GM21381 (cell line): ENCODE results near the gene ZNF484.
"Not testable (repeated sequence)": the region's sequence is repeated elsewhere in the genome, so short reads cannot be mapped to it uniquely, and the experiment has no call there.

ENCODE experiments used
- ATAC-seq: cut with Tn5 transposase; IDR thresholded peaks from one replicate; pipeline ENCODE4 v1.9.1; 2021; ENCODE audit warnings: mild to moderate bottlenecking, moderate library complexity; ENCODE audit not compliant: unreplicated experiment

The ZNF484 gene

DNA sequence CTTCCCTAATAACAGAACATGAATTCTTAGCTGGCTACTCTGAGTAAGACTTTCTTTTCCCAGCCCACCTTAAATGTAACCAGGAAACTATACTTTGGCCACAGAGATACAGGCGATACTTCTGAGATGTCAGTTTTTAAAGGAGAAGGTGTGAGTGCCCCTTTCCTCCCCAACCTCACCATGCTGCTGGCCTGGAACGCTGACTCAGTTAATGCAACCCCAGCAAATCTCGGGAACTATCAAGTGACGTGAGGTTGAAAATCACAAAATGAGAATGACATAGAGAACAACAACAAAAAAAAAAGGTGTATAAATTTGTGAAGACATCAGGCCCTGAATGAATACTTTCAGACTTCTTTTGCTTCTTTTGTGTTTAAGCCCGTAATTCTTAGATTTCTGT, 13.7 kb downstream of the ZNF484 start:
- ATAC-seq, result no peak

DNA sequence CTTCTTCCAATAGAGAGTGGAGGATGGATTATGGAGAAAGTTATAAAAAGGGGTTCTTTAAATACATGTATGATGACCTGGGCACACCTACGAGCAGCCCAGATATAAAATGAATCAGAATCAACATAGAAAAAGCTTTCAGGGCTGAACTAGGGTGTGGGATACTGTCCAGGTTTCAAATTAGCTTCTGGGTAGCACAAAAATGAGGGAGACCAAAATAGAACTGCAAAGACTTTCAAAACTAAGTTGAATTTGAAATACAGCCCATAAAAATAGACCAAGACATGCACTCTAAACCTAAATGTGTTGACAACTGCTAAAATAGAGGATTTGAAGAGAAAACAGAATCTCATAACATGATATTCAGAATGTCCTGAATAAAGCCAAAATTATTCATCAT, 17.0 kb downstream of the ZNF484 start:
- ATAC-seq, result no peak

DNA sequence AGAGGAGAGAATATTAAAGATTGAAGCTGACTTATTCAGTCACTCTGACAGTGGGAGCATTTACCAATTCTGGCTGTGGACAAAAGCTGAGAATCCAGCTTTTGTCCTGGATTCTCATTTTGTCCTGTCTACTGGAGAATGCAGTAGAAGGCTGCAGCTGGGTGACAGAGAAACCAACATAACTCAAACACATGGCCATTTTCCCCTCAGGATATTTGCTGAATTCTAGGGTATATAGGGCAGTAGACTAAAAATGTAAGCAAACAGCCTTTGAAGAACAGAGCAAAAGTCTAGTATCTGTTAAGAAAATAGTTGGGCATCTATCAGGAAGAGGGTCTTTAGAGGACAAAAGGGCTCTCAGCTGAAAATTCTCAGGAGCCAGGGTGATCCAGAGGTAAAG, 20.6 kb downstream of the ZNF484 start:
- ATAC-seq, result no peak

DNA sequence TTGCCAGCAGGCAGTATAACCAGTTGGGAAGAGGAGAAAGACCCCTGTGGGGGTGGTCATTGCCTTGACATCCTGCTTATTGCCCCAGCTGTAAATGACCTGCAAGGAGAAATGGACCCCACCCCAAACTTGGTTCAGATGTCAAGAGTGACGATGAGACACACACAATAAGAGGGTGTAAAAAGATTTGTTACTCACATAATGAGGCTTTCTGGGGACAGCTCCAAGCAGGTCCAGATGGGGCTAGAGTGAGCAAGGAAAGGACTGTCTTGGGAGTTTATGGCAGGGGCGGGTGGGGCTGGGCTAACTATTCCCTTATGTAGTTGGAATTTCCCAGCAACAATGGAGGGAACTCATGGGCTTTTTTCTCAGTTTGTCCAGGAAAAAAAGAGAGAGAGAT, 24.1 kb downstream of the ZNF484 start:
- no peak for ATAC-seq

DNA sequence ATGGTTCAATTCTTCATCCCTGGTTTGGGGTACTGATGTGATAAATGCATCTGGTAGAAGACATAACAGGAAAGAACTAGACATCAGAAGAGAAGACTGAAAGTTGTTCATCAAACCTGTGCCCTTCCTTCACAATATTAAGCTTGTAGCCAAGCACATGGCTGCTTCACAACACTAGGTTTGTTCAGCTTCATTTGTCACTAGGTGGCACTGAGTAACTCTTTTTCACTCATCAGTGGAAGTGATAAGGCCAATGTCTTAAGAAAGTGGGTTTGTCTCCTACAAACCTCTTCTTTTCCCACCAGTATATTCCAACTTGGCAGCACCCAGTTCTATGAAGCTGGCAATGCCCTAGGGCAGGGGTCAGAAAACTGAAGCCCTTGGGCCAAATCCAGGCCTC, 26.9 kb downstream of the ZNF484 start:
- no peak for ATAC-seq

DNA sequence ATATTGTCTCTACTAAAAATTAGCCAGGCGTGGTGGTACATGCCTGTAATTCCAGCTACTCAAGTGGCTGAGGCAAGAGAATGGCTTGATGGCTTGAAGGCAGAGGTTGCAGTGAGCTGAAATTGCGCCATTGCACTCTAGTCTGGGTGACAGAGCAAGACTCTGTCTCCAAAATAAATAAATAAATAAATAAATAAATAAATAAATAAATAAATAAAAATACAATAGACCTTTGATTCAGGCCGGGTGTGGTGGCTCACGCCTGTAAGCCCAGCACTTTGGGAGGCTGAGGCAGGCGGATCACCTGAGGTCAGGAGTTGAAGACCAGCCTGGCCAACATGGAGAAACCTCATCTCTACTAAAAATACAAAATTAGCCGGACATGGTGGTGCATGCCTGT, 29.1 kb downstream of the ZNF484 start:
- ATAC-seq, result not testable (repeated sequence)

DNA sequence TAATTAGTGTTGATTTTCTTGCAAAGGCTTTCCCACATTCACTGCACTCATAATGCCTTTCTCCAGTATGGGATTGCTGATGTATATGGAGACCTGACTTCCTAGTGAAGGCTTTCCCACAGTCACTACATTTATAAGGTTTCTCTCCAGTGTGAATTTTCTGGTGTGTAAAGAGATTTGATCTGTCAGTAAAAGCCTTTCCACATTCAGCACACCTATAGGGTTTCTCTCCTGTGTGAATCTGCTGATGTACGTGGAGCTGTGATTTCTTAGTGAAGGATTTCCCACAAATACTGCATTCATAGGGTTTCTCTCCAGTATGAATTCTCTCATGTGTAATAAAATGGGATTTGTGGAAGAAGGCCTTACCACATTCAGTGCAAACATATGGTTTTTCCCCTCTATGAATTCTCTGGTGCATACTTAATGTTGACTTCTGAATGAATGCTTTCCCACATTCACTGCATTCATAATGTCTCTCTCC, 31.1 kb downstream of the ZNF484 start:
- no peak for ATAC-seq

DNA sequence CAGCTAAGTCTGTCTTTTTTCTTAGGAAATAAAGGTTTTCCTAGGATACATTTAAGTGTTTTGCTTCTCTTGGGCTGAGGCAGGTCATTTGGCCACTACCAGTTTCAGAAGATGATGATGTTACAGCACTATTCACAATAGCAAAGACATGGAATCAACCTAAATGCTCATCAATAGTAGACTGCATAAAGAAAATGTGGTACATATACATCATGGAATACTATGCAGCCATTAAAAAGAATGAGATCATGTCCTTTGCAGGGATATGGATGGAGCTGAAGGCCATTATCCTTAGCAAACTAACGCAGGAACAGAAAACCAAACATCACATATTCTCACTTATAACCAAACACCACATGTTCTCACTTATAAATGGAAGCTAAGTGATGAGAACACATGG, 39.4 kb downstream of the ZNF484 start:
- ATAC-seq, result not testable (repeated sequence)

DNA sequence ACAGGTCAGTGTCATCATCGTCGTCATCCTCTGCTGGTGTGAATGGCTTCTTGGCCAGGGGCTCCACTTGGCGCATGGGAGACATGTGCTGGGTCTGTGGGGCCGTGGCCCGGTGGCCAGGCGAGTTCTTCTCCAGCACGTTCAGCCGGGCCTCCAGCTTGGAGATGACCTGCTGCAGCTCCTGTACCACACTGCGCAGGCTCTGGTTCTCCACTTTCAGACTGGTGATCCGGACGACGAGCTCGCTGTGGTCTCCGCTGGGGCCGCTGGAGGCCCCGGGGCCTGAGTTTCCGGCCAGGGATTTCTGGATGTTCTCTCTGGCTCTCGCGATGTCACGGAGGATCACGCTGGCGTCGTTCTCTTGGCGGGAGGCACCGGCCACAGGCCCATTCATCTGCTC, 40.6 kb downstream of the ZNF484 start:
- ATAC-seq, result no peak

DNA sequence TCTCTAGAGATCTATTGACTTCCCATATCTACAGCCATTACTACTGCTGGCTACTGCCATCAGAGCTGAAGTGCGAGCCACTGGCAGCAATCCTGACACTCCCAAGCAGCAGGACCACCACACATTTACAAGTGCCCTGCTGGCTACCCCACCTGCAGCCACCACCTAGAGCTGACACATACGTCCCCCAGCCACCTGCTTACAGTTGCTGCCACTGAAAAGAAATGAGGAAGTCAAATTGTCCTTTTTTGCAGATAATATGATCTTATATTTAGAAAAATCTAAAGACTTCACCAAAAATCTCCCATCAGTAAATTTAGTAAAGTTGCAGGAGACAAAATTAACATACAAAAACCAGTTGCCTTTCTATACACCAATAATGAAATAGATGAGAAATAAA, 48.4 kb downstream of the ZNF484 start:
- ATAC-seq, result no peak

DNA sequence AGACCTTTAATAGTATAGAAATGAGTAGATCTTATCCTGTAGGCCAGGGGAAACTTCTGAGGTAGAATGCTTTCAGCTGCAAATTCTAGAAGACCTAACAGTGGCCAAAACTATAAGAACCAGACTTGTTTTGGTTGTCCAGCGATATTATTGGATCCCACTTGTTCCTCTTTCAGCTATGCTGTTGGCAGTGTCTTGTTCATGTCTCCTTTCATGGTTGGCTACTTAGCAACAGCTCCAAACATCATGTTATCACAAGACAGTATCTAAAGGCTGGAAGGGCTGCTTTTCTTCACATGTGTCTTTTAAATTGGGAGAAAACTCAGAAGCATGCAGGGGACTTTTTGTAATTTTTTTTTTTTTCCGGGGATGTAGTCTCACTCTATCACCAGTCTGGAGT, 52.8 kb downstream of the ZNF484 start:
- not testable (repeated sequence) for ATAC-seq

DNA sequence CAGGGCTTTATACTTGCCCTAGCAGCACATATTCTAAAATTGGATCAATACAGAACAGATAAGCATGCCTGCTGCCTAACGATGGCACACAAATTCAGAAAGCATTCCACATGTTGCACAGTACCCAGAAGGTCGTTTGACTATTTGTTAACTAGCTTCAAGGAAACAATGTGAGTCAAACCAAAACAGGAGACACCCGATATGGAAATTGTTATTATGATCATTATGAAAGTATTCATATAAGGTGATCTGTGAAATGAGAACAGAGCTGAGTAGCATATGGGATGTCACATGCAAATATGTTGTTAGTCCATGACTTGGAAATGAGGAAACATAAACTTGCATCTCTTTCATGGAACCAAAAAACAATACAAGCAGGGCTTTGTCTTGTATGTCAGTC, 56.9 kb downstream of the ZNF484 start:
- no peak for ATAC-seq

DNA sequence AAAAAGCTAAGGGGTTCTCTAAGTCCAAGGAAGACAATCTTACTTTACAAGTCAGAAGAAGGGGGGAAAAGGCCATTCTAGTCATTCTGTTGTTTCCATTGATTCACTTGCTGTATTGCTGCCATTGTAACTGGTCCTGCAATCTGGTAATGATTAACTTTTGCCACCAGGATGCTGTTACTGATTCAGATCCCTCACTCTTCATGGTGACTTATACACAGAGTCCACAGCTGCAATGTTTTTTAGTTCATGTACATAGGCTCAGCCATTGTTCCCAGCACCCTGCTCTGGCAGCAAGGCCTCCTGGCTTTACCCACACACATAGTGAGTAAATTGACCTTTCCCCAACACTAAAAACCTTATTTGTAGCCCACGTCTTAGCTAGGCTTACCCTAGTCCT, 57.9 kb downstream of the ZNF484 start:
- not testable (repeated sequence) for ATAC-seq

DNA sequence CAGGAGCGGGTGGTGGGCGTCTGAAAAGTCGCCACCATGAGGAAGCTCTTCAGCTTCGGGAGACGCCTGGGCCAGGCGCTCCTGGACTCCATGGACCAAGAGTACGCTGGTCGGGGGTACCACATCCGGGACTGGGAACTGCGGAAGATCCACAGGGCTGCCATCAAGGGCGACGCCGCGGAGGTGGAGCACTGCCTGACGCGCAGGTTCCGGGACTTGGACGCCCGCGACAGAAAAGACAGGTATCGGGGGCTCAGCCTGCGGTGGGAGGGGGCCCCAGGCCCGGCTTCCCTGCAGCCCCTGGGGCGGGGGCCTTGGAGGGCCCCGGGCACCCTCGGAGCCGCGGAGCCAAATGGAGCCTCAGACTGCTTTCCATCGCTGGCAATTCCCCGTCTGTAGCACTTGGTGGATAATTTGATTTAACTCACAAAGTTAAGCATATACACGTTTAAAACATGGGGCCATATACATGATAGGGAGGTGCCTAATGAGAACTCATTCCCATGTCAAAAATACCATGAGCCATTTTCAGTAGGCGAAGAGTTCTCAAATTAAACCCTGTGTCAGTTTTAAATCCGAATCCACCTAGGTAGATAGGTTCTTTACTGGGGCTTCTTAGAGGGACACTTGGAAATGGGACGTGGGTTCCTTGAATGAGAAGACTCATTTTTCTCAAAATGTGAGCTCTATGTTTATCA, 68.1 kb downstream of the ZNF484 start:
- not testable (repeated sequence) for ATAC-seq

DNA sequence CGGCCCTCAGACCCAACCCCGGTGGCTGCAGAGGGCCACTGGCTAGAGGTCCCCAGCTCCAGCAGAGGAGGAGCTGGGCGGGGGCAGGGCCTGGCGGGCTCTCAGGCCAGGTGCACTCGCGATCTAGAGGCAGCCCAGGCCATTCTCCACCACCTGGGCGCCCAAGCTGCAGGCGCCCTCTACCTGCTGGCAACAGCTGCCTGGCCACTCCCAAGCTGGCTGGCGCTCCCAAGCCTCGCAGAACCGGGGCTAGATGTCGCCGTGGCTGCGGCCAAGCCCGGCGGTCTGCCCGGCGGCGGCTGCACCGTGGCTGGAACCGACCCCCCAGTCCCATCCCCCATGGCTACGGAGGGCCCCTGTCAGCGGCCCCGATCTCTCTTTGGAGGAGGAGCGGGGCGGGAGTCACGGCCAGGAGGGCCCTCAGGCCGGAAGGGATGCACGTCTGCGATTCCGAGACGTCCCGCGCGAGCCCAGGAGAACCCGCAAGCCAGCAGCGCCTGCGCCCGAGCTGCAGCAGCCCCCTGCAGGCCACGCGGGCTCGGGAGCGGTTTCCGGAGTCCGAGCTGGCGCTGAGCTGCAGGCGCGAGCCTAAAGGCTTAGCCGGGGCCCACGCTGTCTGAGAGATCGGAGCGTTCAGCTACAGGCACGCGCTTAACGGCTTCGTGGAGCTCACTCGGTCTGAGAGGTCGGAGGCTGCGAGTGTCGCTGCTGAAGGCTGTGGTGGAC, 68.9 kb downstream of the ZNF484 start:
- ATAC-seq, result no peak

DNA sequence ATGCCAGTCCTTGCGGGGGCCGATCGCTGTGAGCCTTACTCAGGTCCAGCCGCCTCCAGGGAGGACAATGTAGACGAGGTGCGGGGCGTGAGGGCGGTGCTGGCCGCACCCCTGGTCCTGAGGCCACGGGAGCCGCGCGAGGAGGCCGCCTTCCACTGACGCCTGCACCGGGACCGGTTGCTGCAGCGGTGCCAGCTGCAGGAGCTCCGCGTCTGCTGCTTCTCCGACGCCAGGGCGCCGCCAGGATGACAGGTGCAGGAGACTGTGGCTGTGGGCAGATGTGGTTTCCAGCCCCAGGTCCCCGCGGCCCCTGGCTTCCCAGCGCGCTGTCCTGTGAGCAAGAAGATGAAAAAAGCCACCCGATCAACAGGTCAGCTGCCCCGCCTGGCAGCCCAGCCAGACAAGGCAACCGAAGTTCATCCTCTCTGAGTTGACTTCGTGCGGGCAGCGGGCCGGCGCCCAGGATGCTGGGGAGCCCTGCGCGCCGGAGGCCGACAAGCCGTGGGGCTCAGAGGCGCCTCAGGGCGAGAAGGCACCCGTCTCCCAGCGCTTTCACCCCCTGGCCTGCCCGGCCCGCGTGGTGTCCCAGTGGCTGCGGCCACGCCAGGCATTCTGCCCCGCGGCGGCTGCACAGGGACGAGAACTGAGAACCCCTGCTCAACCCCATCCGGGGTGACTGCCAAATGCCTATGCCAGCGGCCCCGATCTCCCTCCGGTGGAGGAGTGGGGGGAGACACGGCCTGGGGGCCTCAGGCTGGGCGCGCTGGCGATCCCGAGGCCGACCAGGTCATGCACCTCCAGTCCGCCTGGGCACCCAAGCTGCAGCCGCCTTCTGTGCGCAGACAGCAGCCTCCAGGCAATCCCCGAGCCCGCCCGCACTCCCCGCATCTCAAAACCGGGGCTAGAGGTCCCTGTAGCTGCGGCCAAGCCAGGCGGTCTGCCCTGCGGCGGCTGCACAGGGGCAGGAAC, 69.8 kb downstream of the ZNF484 start:
- no peak for ATAC-seq

DNA sequence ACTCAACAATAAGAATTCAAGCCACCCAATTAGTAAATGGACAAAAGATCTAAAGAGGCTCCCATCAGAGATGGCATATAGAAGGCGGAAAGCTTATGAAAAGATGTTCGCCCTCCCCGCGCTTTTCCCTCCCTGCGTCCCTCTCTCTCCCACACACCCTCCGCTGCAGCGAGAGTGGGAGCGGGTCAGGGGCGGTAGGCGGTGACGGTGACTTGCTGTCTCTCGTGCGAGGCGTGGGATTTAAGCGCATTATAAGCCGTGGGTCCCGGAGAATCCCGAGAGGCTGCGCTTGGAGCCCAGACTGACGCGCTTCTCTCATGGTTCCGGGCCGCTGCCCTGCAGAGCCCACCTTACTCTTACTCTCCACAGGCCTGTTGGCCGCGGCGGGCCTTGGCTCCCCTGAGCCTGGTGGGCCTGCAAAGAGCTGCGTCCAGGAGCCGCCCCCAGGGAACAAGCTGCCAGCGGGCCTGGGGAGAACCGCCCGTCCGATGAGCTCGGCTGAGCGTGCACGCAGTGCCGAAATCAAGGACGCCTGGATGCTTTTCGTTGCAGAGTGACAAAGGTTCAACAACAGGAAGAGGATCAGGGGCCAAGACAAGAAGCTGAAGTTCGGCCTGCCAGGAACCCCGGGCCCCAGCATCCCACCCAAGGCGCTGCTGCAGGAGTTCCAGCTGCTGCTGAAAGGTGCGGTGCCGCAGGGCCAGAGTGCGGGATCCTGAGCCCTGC, 70.6 kb downstream of the ZNF484 start:
- no peak for ATAC-seq

DNA sequence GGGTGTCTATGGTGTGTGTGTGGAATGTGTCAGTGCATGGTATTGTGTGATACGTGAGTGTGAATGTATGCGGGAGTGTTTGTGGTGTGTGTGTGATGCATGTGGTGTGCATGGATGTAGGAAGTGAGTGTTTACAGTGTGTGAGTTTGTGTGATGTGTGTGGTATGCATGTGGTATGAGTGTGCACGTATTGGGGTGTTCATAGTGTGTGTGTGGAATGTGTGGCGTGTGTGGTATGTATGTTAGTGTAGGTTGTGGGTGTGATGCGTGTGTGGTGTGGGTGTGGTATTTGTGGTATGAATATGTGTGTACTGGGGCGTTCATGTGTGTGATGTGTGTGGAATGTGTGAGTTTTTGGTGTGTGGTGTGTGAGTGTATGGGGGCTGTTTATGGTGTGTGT, 73.1 kb downstream of the ZNF484 start:
- ATAC-seq, result no peak

DNA sequence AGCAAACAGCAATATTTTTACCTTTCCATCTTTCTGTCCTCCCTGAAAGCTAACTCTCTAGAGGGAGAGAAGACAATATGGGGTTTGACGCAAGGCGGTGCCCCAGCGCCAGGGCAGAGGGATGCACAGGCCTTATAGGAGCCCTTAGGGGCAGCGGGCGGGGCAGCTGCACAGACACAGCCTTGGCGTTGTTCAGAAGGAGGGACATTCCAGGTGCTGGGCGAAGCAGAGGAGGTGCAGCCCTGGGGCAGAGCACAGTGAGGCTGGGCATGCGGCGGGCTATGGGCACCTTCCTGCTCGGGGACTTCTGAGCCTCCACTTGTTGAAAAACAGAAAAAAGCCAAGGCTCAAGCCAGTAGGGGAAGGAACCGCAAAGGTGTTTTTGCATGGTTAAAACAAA, 79.5 kb downstream of the ZNF484 start:
- no peak for ATAC-seq

DNA sequence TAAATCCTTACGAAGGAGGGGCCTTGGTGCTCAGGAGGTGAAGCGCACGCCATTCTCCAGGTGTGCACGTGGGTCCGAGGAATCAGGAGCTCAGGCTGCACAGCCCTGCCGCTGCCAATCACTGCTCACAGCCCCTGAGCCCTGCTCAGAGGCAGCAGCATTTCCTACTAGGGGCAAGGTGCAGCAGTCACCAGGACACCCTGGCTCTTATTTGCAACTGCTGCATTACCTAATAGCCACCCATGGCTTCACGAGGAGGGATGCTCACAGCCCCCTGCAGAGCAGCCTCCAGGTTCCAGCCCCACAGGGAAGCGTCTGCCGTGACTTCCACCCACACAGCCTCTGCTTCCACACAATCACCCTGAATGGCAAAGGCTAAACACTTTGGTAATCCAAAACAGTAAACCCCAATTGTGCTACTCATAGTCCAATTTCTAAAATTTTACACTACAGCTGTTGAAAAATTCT, 81.5 kb downstream of the ZNF484 start:
- not testable (repeated sequence) for ATAC-seq
